MM.1S (cell line): ENCODE results near the gene GNAQ.

ENCODE experiments used
- CTCF ChIP-seq: fragments of 300-600 bp; sonication (generic); IDR thresholded peaks from 2 replicates; pipeline ENCODE4 v1.5.1; 2016; ENCODE audit warnings: antibody characterized with exemption, low read length, mixed read lengths
- EZH2 ChIP-seq: fragments of 300-600 bp; sonication (generic); optimal IDR thresholded peaks from 2 replicates; pipeline ENCODE3; 2017; ENCODE audit warnings: low read depth, mild to moderate bottlenecking, antibody characterized with exemption, low read length, mixed read lengths
- EZH2phosphoT487 ChIP-seq: fragments of 300-600 bp; sonication (generic); IDR thresholded peaks from 2 replicates; pipeline ENCODE4 v1.6.1; 2018; ENCODE audit warnings: antibody characterized with exemption, low read length

DNA sequence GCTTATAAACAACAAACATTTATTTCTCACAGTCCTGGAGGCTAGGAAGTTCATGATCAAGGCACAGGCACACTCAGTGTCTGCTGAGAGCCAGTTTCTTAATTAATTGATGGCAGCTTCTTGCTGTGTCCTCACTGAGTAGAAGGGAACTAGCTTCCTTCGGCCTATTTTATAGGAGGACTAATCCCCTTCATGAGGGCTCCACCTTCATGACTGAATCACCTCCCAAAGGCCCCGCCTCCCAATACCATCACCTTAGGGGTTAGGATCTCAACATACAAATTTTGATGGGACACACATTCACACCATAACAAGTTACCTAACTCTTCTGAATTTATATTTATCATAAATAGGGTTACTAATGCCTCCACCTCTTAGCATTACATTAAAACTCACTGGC, 129.8 kb downstream of the GNAQ start:
- TF ChIP-seq CTCF, result no peak
- no peak for TF ChIP-seq EZH2
- no peak for TF ChIP-seq EZH2phosphoT487
